Activated CD8-positive, alpha-beta memory T cell treated with anti-CD3 and anti-CD28 coated beads, Interleukin-2, amount 50 U/mL, for 4 hours (primary cell): Measurements from ENCODE around the gene KIF11.

ENCODE experiments used
- DNase-seq: peaks from one replicate; pipeline ENCODE4 v3.0.0-alpha.2; 2020

KIF11 gene

DNA sequence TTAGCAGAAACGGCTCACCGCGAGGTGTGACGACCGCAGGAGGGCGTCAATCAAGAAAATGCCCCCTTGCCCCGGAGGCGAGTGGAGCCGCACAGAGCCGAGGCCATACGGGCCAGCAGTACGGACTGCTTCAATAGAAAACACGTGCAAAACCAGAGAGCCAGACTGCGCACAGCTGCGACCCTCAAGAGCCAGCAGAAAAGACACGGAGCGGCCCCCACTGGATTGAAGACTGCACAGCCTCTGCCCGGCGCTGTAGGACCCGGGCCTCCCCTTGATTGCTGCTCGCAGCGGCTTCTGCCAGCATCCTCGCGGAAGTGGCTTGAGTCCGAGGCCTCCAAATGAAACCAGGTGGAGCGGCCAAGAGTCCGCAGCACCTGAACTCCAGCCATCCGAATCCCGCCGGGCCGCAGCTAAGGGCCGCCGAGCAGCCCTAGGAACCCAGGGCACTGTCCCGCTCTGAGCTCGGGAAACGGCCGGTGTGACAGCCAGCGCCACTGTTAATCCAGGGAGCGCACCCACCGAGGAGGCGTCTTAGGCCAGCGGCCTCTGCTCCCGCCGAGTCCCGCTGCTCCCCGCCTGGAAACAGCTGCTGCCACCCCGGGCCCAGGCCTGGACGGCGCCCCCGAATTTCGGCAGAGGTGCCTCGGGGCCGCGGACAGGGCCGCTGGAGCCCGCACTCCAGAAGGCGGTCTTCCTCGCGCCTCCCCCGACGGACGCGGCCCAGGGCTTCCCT, 96.2 kb downstream of the KIF11 start:
- no peak for DNase-seq

- peak; percentile 39 for DNase-seq
Observed at GRCh38 chr10:92689663-92690210, 96.8 kb downstream of the KIF11 start, which contains the start of gene HHEX. Gene HHEX, plus strand, starts transcription at chr10:92689955. Its CDS starts 32 bp downstream, at chr10:92689987.

- DNase-seq, result peak; percentile 70
Observed at GRCh38 chr10:92690211-92690914, 97.4 kb downstream of the KIF11 start.

DNA sequence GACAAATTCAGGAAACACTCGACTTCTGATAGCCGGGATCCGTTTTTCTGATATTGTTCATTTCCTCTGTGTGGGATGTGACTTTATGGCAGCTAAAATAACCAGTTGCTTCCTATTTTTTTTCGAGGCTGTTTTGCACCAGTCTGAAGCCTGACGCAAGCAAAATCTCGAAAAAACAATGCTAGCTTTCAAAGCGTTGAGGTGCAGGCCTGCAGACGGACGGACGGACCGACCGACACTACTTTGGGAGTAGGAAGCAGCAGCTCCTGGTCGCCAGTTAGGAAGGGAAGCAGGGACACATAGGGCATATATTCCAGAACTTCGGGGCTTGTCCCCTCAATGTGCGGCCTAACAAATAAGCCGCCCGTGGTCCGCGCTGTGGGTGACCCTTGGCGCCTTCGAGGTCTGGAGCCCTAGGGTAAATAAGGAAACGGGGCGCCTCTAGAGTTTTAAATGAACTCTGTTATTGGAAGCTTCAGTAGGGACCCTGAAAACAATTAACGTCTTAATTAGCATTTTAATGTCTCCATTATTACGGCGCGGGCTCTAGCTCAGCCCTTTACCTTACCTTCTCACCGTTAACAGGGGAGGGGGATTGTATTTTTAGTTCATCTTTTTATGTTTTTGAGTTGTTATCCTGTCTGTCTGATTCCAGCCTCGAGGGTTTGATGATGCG, 98.1 kb downstream of the KIF11 start:
- no peak for DNase-seq

DNA sequence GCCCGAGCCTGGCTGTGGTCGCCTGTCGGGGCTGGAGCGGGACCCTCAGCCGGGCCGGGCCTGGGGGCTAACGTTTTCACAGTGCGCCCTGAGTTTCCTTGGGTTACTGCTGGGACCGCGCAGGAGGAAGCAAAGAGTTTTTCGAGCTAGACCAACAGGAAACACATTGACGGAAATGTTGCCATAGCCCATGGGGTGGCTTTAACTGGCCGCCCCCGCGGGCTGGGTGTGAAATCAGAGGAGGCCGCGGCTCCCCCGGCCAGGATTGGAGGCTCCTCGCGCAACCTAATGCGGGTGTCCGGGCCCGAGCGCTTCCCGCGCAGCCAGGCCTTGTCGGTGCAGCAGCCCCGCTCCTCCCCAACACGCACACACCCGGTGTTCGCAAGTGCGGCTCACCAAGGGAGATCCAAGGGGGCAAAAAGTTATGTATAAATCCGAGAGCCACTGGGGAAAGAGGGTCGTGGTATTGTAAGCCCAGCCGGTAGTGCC, 98.7 kb downstream of the KIF11 start:
- no peak for DNase-seq

DNA sequence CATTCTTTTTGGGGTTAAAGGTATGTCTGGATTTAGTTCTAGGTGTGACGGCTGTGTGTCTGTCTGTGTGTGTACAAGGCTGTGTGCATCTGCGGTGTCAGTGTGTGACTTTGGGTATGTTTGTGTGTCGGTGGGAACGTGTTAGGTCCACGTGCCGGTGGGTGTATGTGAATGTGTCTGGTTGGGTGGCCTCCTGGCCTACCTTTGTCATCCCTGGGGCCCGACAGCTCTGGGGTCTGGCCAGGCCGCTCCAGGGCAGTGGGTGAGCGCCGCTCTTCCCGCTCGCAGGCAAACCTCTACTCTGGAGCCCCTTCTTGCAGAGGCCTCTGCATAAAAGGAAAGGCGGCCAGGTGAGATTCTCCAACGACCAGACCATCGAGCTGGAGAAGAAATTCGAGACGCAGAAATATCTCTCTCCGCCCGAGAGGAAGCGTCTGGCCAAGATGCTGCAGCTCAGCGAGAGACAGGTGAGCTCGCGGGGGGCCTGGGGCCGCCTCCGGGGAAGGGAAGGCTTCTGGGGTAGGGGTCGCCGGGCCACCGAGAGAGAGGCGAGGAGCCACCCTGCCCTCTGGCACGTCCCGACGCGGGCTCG, 99.2 kb downstream of the KIF11 start:
- DNase-seq, result no peak

DNA sequence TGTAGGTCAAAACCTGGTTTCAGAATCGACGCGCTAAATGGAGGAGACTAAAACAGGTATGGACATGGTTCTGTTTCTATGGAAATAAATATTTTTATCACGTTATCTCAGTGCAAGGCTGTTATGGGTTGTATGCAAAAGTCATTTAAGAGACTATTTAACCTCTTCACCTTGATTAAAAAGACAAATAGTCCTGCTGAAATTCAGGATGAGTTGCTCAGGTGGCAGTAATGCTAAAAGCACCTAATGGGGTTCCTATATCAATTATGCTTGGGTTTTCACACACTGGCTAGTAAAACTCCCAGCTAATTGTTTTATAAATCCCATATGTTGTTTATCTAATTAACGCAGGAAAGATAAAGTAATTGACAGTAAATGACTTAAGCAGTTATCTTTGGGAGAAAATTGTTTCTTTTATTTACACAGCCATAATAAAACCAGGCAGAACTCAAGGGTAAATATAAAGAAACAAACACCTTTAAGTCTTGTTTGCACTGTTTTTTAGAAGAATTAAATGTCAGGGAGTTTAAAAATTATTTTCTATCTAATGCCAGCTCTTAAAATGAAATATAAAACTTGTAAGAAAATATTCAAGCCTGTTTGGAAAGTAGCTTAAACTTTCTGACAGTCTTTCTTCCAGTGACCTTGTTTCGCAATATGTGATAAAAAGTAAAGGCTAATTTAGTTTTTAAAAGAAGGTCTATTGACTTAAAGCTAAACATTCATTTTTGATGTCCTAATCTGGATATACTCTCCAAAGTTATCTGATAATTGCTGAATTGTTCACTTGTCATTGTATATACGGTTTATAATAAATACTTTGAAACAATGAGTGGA, 100.0 kb downstream of the KIF11 start:
- DNase-seq, result no peak

DNA sequence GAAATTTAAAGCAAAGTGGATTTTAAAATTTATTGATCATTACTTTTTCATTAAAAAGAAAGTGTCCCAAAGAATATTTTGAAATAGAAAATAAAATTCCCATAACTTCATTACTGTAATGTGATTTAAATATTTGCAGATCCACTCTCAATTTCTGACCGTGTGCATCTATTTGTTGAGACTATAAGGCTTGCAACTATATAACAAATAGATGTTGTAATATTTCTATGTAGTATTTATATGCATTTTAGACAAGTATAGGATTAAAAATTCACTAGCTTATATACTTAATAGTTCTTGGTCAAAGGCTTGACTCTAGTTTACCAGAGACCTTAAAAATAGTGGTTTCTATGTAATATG, 100.6 kb downstream of the KIF11 start:
- DNase-seq, result no peak

DNA sequence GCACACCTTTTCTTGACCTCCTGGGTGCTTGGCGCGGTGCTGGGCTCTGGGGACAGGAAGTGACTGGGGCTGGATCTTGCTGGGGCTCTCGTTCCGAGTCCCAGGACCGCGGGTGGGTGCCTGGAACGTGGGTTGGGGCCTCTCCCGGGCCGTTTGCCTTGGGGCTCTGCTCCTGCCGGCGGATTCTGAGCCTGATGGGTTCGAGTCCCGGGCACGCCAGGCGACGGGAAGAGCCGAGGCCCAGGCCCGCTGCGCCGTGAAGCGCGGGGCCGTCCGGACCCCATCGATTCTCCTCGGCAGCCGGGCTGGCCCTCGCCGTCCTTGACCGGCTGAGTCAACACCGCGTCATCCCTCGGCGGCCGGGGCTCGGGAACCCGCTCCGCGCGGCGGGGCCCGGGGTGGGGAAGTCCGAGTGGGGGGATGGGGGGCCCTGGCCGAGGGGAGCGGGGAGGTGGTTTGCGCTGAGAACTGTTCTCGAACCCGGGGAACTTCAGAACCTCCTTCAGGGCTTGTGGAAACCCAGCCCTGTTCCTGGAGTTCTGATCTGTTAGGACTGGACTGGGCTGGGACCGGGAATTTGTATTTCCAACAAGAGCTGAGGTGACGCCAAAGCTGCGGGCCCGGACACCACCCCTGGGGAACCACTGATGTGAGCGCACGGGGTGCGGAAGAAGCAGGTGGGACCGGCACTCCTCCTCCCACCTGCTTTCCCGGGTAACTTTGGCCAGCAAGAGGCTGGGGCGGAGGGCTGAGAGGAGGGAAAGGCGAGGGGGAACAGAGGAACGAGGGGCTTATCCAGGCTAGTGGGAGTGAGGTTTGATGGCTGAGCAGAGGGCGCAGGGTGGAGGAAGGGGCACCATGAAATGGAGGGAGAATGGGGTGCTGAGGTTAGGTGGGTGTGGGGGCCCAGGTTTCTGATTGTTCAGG, 103.0 kb downstream of the KIF11 start:
- no peak for DNase-seq

GRCh38 chr10:92696606-92697383, 103.9 kb downstream of the KIF11 start:
- DNase-seq, result no peak

GRCh38 chr10:92697663-92698511, 105.0 kb downstream of the KIF11 start:
- DNase-seq, result no peak

- DNase-seq, result no peak
Observed at GRCh38 chr10:92699193-92699517, 106.2 kb downstream of the KIF11 start.

GRCh38 chr10:92699518-92700381, 106.8 kb downstream of the KIF11 start:
- DNase-seq, result no peak

GRCh38 chr10:92702301-92702916, 109.5 kb downstream of the KIF11 start:
- no peak for DNase-seq
